Stimulated activated naive CD4-positive, alpha-beta T cell (primary cell): ENCODE data around the gene GATD1.

Experiments
- DNase-seq, 6 experiments: peaks; one replicate each; lab custom pipeline; 2025; lab: John Stamatoyannopoulos, UW

GATD1 gene

DNA sequence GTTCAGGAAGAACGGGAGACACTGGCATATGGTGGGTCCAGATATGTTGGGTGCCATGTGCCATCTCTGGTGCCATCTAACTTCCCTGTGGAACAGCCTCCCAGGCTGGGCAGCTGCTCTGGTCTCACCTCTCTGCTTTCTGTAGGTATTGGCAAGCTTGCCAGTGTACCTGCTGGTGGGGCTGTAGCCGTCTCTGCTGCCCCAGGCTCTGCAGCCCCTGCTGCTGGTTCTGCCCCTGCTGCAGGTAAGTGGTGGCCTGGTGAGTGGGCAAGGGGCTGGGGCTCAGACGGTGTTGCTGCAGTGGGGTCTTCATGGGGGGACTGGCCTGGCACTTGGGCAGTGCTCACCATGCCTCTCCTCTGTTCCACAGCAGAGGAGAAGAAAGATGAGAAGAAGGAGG lies 35.1 kb upstream of the GATD1 start:
- no peak for DNase-seq

DNA sequence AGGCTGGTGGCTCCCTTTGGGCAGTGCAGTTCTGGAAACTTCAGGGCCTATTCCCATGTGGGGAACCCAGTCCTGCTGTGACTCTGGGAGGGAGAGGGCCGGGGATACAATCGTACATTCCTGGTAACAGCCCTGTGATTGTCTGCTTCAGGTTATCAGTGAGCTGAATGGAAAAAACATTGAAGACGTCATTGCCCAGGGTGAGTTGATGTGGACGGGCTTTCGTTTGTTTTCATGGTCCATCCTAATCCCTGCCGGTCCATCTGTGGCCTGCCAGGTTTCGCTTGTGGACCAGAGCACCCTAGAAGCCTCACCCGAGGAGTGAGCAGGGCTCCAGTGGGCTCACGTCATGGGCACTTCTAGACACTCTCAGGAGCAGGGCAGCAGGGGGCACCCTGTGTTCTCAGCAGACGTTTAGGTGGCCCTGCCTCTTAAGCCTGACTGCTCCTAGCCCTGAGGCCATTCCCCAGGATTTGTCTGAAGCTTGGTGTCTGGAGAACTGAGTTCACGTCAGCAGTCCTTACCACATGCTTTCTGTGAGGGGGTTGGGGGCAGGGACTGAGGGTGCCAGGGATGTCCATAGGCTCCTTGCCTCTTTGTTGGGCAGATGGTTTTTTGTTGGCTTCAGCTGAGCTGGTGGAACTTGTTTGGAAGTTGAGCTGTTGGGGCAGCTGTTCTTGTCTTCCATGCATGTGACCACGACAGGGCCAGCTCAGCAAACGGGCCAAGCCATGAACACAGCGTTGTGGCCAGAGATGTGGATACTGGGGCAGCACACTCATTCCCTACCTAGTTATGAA lies 34.4 kb upstream of the GATD1 start:
- no peak for DNase-seq

DNA sequence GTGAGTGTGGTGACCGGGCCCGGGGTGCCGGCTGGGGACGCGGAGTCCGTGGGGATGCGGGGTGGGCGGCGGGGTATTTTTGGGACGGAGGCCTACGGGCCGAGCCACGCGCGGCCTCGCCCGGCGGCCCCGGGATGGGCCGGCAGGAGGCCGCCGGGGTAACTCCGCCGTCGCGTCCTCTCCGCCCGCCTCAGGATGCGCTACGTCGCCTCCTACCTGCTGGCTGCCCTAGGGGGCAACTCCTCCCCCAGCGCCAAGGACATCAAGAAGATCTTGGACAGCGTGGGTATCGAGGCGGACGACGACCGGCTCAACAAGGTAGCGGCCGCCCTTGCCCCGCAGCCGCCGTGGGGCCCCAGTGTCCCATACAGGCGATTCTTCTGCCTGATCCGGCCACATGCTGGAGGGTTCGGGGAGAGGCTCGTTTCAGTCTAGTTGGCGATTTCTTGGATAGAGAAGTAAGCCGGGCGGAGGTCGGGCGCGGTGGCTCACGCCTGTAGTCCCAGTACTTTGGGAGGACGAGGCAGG lies 32.8 kb upstream of the GATD1 start:
- no peak for DNase-seq

DNA sequence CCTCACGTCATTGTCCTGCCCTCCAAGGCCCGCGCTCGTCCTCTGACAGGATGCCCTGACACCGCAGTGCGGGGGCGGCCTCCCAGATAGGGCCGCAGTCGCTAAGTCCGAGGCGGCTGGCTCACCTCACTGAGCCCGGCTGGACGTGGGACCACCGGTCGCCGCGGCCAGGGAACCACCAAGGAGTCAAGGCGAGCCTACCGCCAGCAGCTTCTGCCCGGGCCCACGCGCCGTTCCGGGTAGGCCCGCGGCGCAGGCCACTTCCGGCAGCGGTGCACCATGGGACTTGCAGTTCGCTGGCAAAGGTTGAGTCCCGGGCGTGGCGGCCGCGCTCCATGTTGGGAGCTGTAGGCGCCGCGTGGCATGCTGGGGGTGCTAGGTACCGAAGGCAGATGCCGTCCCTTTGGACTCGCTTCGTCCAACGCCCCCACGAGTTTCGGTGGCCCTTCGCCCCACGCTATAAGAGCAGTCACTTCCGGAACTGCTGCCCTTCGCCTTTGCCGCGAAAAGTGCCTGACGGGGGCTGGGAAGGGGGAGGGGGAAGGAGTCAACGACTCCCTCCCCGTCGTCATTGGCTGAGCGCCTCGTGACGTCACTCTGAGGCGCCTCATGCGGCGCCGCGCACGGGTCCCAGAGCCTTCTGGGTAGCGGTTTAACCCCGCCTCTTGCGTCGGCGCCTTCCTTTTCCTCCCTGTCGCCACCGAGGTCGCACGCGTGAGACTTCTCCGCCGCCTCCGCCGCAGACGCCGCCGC lies 32.2 kb upstream of the GATD1 start, which contains the start of gene RPLP2:
Gene RPLP2, plus strand, starts transcription at position 681 of the 753 bp plus-strand sequence. CDS start 268 bp downstream, outside the sequence.
- peak; percentile 93 to 100 (median 98) for DNase-seq

DNA sequence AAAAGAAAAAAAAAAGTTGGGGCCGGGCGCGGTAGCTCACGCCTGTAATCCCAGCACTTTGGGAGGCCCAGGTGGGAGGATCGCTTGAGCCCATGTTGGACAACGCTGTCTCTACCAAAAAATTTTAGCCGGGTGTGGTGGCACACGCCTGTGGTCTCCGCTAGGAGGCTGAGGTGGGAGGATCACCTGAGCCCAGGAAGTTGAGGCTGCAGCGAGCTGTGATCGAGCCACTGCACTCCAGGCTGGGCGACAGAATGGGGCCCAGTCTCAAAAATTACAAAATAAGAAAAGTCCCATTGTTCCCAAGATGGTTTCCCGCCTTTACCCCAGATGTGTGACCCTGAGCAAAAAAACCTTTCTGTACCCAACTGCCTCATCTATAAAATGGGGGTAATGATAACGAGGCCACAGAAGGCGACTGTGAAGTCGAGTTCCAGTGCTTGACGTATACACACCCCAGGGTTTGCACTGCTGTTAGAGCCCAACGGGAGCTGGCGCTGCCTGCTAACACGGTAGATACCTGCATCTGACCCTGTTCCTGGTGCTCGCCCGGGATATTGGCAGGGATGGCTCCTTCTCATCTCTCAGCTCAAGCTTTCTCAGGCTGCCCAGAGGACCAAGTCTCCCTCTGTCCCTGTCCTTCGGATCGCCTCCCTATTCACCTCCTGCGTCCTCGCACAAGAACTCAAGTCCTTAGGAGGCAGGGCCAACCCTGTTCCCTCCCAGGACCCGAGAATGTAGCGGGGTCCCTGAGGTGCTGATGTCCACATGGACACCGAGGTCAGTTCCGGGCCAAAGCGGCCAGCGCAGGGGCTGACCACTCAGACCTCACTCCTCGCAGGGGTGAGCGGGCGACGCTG lies 31.4 kb upstream of the GATD1 start:
- no peak for DNase-seq

DNA sequence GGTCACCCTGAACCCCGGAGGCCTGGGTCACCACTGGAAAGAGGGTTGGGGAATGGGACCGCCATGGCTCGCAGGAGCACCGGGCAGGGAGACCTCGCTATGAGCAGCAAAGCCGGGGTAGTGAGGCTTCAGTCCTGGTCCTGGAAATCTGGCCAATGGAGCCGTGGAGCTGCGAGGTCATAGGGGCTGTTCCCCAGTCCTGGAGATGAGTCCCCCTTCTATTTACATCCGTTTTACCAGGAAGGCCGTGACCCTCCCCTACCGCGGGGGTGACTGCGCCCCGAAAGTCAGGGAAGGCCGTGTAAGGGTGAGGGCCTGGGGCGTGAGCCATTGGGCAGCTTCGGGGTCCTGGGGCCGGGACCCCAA lies 27.3 kb upstream of the GATD1 start:
- DNase-seq = no peak

DNA sequence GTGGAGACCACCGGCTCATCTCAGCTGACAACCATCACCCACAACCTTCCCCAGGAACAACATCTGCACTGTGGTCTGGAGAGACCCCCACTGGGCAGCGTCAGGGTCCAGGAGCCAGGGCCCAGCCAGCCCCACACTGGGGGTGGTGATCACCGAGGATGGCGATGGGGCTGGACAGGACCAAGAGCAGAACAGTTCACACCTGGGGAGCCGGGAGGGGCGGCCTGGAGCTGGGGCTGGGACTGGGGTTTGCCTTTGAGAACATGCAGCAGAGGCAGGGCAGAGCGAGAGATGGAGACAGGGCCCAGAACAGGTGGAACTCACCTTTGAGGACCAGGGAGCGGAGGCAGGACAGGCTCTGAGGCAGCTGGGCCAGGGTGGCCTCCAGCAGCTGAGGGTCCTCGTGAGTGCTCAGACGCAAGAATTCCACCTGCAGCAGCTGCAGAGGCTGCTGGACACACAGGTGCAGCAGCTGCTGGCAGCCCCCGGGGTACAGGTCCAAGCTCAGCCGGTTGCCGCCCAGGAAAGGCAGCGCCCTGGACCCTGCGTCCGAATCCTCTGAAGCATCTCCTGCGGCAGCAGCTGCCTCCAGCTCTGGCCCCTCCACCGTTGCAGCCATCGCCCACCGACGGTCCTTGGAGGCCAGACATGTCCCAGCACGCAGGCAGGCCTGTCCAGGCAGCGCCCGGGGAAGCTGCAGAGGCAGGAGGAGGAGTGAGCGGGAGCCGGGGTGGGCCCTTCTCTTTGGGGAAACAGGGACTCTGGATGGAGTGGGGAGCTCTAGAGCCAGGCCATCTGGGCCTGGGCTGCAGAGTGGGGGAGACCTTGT lies 26.7 kb upstream of the GATD1 start:
- DNase-seq = no peak

DNA sequence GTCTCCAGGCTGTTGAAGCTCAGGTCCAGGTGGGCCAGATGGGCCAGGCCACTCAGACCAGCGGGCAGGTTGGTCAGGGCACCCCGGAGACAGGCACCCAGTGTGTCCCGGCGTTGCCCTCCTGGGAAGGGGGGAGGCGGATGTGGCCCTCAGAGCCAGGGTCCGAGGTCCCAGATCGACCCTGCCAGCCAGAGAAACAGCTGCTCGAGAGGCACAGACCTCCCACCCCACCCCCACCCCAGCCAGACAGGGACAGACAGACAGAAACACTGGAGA lies 26.1 kb upstream of the GATD1 start:
- DNase-seq = no peak

DNA sequence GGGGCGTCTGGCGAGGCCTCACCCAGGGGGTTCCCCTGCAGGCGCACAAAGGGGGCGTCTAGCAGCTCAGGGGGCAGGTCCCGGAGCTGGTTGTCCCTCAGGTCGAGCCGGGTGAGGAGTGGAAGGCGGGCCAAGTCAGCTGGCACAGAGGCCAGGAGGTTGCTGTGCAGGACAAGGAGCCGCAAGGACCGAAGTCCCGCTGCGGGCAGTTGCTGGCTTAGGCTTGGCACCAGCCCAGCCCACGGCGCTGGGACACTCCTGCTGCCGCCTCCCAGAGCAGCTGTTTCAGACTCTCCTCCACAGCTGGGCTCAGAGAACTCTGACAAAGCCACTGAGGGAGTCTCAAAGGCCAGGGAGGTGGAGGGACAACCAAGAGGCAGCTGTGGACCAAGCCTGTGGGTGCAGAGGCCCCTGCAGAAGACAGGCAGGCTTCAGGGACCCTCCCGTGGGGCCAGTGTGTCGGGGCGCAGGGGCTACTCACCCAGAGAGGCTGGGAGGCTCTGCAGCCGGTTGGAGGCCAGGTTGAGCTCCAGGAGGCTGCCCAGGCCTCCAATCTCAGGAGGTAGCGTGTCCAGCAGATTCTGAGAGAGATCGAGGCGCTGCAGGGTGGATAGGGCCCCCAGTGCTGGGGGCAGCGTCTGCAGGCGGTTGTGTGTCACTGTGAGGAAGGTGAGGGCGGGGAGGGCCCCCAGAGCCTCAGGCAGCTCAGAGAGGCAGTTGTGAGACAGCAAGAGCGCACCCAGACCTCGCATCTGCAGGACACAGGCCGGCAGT lies 25.6 kb upstream of the GATD1 start:
- no peak for DNase-seq

DNA sequence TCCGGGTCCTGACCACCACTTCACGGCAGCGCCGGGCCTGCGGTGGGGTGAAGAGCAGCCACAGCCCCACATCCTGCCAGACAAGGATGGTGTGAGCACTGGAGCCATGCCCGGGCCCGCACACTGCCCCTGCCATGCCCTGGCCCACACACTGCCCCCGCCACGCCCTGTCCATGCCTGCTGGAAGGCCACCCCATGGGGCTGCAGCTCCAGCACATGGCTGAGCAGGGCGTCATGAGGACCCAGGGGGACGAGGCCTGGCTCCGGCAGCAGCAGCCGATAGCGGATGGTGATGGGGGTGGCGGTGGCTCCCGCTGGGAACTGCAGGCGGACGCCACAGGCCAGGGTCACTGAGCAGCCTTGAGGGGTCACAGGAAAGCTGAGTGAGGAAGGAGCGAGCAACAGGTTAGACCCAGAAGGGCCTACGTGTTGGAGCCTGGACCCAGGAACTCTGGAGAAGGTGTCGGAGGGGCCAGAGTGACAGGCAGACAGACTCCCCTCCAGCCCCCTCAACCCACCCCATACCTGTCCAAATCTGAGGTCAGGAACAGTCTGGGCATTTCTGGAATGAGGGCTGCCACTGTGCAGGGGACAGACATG lies 24.8 kb upstream of the GATD1 start:
- DNase-seq = no peak

DNA sequence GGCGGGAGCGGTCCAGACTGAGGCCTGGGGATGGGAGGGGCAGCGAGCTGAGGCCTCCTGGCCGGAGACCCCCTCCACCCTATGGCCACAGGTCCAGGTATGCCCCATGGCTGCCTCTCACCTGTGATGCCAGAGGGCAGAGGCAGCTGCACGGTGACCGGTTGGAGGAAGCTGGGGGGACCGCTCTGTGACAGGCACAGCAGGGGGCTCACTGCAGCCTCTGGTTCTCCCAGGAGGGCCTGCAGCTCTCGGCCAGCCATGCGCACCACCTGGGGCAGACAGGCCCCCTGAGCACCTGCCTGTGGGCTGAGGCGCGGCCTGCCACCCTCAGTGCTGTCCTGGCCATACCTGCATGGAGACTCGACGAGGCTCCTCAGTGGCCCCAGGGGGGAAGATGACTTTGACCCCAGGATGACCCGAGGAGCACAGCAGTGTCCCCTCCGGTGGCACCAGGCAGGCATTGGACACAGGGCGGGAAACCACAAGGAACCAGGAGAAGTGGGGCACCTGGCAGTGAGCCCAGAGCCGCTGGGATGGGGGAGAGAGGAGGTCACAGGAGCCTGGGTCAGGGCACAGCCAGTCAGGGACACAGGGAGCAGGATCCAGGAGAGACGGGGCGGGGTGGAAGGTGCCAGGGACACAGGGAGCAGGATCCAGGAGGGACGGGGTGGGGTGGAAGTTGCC lies 24.0 kb upstream of the GATD1 start:
- no peak for DNase-seq

DNA sequence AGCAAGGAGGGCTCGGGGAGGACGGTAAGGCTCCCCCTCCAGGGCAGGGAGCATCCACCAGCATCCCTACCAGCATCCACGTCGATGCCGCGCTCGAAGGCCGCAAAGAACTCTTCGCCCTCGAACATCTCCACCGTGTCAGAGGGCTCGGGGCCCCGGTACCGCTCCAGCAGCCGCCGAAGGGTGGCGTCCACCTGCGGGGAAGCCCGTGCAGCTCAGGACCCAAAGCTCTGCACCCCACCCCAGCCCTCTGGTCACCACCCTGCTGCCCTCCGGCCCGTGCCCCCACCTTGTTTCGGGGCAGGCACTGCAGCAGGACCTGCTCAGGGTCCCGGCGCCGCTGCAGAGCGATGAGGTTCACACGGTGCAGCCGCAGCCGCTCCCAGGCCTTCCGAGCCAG lies 23.2 kb upstream of the GATD1 start:
- DNase-seq = no peak

DNA sequence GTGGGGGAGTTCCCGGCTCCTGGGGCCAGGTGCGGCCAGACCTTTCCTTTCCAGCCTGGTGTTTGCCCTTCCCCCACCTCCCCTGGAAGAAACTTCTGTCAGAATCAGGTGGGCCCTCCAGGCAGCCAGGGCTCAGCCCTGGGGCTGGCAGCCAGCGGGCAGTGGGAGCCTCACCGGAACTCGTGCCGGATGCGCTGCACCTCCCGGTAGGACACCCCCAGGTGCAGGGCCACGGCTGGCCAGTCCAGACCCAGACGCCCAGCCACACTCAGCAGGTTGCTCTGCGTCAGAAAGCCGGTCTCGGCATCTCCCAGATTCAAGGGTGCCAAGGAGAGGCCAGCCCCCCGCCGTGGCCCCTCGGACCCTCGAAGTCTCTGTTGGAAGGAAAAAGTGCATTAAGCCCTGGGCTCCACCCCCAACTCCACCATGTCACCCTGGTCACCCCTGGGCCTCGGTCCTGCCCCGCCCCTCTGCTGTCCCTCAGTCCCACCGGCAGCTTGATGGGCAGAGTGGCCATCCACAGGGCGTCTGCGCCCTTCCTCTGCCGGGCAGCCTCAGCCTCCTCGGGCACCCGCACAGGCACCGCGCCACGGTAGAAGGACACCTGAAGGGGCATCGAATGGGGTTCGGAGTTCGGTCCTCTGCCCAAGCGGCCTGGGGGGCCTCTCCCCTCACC lies 22.5 kb upstream of the GATD1 start:
- no peak for DNase-seq

DNA sequence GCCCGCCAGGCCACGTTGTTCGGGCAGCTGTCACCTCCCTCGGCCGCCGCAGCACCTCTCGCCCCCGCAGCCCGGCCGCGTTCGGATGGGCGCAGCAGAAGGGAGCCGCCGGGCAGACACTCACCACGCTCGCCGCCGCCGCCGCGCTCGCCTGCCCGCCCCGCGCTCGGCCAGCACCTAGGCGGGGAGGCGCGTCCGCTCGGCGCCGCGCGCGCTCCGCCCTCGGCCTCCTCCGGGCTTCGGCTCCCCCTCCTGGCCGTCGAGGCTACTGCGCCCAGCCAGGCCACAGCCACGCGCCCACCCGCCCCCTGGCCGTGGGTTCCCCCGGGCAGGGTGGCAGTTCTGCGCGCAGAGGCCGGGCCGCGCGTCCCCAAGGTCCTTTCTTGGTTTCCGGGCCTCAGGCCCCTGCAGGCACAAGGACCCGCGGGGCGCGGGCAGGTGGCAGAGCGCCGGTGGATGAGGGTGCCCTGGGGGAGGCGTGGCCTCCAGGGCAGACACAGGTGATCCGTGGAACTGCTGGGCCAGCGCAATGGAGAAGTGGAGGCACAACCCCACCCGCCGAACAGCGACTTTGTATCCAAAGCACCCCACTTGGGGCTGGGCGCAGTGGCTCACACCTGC lies 20.9 kb upstream of the GATD1 start, which contains the start of gene SLC25A22:
Gene SLC25A22, minus strand, starts transcription at position 189 of the 621 bp plus-strand sequence. CDS start 3,275 bp downstream, outside the sequence.
- peak; percentile 58 to 82 (median 76) for DNase-seq

DNA sequence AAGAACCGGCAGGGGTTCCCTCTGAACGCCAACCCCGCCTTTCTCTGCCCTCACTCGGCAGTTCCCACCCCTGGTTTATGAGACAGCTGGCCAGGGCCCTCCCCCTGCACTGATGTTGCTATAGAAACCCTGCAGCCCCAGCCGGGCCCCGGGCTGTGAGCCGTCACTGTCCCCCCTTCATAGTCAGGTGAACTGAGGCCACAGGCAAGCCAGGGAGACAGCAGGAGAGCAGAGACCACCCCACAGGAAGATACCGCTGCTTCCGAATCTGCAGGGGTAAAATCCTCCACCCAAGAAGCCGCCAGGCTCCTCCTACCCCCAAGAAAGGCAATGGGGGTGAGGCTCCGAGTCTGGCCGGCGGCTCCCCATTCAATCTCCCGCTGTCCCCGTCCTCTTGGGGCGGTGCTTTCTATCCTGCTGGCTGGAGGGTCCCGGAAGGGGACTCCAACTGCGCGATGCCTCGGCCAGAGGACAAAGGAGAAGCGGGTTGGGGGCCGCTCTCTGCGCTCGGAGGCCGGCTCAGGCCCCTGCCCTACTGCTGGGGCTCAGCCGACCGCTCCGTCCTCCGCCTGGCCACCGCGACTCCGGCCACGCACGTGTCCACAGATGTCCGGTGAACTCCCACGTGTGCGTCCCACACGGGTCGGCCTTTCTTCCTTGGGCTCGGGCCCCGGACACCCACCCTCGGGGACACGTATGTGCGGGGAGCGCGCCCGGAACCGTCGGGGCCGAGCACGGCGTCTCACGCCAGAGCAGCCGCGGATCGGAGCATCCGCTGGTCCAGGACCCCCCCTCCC lies 20.2 kb upstream of the GATD1 start:
- peak; percentile 62 to 81 (median 75) for DNase-seq

DNA sequence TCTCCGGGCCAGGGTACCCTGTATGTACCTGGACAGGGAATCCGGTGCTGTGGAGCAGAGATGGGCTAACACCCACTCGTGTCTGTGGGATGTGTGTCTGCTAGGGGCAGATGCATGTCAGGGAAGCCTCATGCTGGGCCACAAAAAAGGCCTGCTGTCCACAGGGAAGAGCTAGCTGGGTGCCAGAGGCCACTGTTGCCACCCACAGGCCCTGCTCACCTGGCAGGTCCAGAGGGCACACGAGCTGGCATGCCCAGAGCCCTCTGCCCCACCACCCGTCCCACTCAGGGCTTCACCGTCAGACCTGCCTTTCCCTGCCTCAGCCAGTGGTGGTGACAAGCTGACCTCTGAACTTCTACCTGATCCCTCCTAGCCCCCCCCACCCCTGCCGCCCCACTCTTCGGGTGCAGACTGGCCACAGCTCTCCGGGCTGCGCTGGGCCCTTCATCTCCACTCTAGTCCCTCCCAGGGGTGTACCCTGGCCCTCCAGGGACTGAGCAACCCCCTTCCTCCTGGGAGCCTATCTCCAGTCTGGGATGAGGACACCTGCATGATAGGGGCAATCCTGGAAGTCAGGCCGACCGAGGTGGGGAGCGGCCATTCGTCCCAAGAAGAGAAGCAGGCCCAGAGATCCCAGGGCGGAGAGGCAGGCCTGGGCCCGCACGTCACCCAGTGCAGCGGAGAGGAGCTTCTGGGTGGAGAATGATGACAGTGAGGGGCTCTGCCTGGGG lies 19.4 kb upstream of the GATD1 start:
- DNase-seq = no peak
